ENCODE measurements around the gene KLRF1. TPM values are rescaled to one million over a fixed set of nuclear protein-coding genes. Genes with fewer than 3 reads are reported as not detected.
"Not testable (repeated sequence)": the region's sequence is repeated elsewhere in the genome, so short reads cannot be mapped to it uniquely, and the experiment has no call there.

KLRF1 gene
- total RNA-seq, 1 donor from 2014 or later: 0.47 TPM

- DNase-seq: no peak
Measured at GRCh38 chr12:9870286-9870866, 43.1 kb downstream of the KLRF1 start.

GRCh38 chr12:9872162-9872561, 44.9 kb downstream of the KLRF1 start:
- DNase-seq: no peak

DNA sequence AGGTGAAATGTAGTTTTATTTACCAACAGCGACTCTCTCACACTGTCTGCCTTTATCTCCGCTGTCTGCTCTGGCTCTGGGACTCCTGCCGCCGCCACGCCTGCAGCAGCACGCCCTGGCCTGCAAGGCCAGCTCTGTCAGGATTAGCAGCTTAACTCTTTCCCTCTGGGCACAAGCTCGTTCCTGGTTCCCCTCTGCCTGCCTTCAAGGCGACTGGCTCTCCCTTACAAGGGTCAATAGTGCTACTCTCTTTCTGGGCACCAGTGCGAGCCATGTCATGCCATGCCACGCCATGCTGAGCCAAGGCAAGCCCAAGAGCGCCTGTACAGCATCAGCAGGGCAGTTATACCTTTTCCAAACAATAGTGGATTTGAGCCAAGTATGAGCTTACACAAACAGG, 45.5 kb downstream of the KLRF1 start:
- DNase-seq: no peak

GRCh38 chr12:9876120-9876519, 48.8 kb downstream of the KLRF1 start:
- DNase-seq: not testable (repeated sequence)

- DNase-seq: no peak
Measured at GRCh38 chr12:9880532-9881078, 53.3 kb downstream of the KLRF1 start.

GRCh38 chr12:9881246-9881645, 54.0 kb downstream of the KLRF1 start, which contains the start of gene KLRF2:
KLRF2 (plus strand) TSS chr12:9881489; CDS start chr12:9881596, 107 bp downstream.
- DNase-seq: no peak

DNA sequence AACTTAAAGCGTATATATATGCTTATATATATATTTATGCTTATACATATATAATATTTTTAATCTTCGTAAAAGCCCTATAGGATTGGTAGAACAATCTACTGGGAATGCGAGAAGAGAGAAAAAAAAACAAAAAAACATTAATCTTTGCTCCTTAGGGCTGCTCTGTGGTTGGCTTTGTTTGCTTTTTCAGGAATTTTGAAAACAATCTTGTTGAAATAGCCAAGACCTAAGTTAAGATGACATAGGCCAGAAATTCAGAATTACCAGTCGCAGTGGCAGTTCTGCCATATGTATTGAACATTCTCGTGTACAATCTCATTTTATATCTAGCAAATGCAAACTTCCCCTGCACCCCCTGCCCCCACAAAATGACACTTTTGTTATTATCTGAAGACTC, 54.7 kb downstream of the KLRF1 start:
- DNase-seq: no peak

DNA sequence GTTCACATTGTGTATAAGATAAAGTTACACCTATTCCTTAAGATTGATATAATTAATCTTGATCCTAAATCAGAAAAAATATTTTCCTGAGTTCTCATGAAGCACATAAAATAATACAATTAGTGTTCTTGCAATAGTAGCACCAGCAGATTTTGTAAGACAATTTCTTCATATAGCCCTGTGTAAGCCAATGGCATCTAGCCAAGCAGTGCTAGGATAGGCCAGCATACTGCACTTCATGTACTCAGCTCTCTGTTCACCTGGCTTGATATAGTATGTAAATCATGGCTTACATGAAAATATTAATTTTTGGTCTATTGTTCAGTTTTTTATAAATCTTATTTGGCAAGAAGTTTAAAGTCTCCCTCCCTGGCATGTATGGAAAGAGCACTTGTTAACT, 55.9 kb downstream of the KLRF1 start:
- no peak for DNase-seq

DNA sequence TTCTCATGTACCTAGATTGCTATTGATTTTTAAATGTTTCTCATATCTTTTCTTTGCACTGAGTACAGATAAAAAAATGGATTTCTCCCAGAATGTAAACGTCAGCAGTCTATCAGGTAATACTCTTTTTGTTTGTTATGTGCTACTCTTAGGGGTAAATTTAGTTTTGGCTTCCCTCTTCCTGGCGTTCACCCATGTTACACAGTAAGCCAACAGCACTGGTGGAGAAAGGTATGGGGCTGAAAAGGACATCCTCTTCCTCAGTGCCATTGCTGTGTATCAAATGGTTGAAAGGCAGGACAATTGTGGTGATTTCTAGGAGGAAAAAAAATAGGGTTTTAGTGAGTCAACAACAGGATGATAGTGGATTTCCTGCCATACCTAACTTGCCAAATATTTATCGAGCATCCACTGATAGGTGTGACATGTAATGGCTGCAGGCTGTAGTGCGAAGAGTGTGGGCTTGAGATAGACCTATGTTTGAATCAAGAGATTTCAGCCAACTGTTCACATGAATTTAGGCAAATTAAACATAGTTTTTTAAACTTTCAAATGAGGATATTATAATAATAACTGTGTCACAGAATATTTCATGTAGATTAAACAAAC, 61.5 kb downstream of the KLRF1 start:
- no peak for DNase-seq

Other genes starting within 250 kb of the KLRF1 start
- gene KLRB1, start 219.6 kb upstream of the KLRF1 start, total RNA-seq: not detected
- gene CLEC2D, start 157.8 kb upstream of the KLRF1 start, total RNA-seq: 11.4 TPM
- gene CLECL1, start 94.4 kb upstream of the KLRF1 start, total RNA-seq: not detected
- gene CD69, start 66.6 kb upstream of the KLRF1 start, total RNA-seq: 0.62 TPM
- gene CLEC2B, start 41.9 kb downstream of the KLRF1 start, total RNA-seq: 2.7 TPM
- not detected for gene KLRF2, start 54.0 kb downstream of the KLRF1 start, total RNA-seq
- gene CLEC2A, start 104.9 kb downstream of the KLRF1 start, total RNA-seq: not detected
- gene CLEC12A, start 143.9 kb downstream of the KLRF1 start, total RNA-seq: not detected
- gene CLEC1B, start 171.6 kb downstream of the KLRF1 start, total RNA-seq: not detected
- gene CLEC12B, start 183.1 kb downstream of the KLRF1 start, total RNA-seq: not detected
- not detected for gene CLEC9A, start 203.2 kb downstream of the KLRF1 start, total RNA-seq